ENCODE results near the gene NOC4L.
"Not testable (repeated sequence)": the region's sequence is repeated elsewhere in the genome, so short reads cannot be mapped to it uniquely, and the experiment has no call there.

The NOC4L gene

GRCh38 chr12:132147423-132148367 lies 3.4 kb downstream of the NOC4L start:
- Histone ChIP-seq H3K27me3 (no peaks in the 10 kb centered on the region), H3K36me3 (peaks cover 54% of the 10 kb centered on the region), H3K9me3 (no peaks in the 10 kb centered on the region), H3K4me1 (peaks cover 18% of the 10 kb centered on the region), H3K9ac (no peak overlapping the region), H3K4me3 (no peak overlapping the region), H3K4me2 (no peak overlapping the region), H3K27ac (no peak overlapping the region), H4K20me1 (peaks cover 68% of the 10 kb centered on the region)
- no peak for TF ChIP-seq Cebpa-rat (IDR thresholded peaks at IDR 0.05)

GRCh38 chr12:132148368-132149045 lies 4.2 kb downstream of the NOC4L start:
- peaks cover 65% of the 10 kb centered on the region for H4K20me1 ChIP-seq
- no peak overlapping the region for H3K9ac ChIP-seq
- H3K4me2 ChIP-seq: no peak overlapping the region
- peaks cover 17% of the 10 kb centered on the region for H3K4me1 ChIP-seq
- H3K27ac ChIP-seq: no peak overlapping the region
- no peaks in the 10 kb centered on the region for H3K27me3 ChIP-seq
- H3K36me3 ChIP-seq: peaks cover 54% of the 10 kb centered on the region
- TF ChIP-seq Cebpa-rat (IDR thresholded peaks at IDR 0.05): no peak
- H3K9me3 ChIP-seq: no peaks in the 10 kb centered on the region
- no peak overlapping the region for H3K4me3 ChIP-seq

- not testable (repeated sequence) for H3K4me2 ChIP-seq, H3K4me3 ChIP-seq, H3K9ac ChIP-seq, H3K27me3 ChIP-seq, H3K27ac ChIP-seq, H3K9me3 ChIP-seq
- H4K20me1 ChIP-seq: peaks cover 69% of the 10 kb centered on the region
- peaks cover 28% of the 10 kb centered on the region for H3K4me1 ChIP-seq
- H3K36me3 ChIP-seq: peaks cover 54% of the 10 kb centered on the region
Observed at GRCh38 chr12:132149526-132149925, 5.3 kb downstream of the NOC4L start.

GRCh38 chr12:132150780-132151144 lies 6.5 kb downstream of the NOC4L start:
- no peak for TF ChIP-seq Cebpa-rat (IDR thresholded peaks at IDR 0.05)
- peaks cover 21% of the 10 kb centered on the region for H3K4me1 ChIP-seq
- H3K9ac ChIP-seq: no peak overlapping the region
- peaks cover 65% of the 10 kb centered on the region for H4K20me1 ChIP-seq
- H3K9me3 ChIP-seq: no peaks in the 10 kb centered on the region
- no peak overlapping the region for H3K27ac ChIP-seq
- no peak overlapping the region for H3K4me2 ChIP-seq
- peaks cover 52% of the 10 kb centered on the region for H3K36me3 ChIP-seq
- H3K27me3 ChIP-seq: no peaks in the 10 kb centered on the region
- H3K4me3 ChIP-seq: no peak overlapping the region

- Histone ChIP-seq H3K9ac (no peak overlapping the region), H4K20me1 (peaks cover 60% of the 10 kb centered on the region), H3K4me1 (peaks cover 20% of the 10 kb centered on the region)
Observed at GRCh38 chr12:132151145-132151765, 7.0 kb downstream of the NOC4L start.

GRCh38 chr12:132151766-132152410 lies 7.6 kb downstream of the NOC4L start:
- no peak overlapping the region for H3K27ac ChIP-seq
- H3K9ac ChIP-seq: no peak overlapping the region
- TF ChIP-seq Cebpa-rat (IDR thresholded peaks at IDR 0.05): no peak
- H3K4me2 ChIP-seq: no peak overlapping the region
- peaks cover 9% of the 10 kb centered on the region; the same call in 1 of the 2 replicates for H3K9me3 ChIP-seq
- peaks cover 20% of the 10 kb centered on the region for H3K4me1 ChIP-seq
- H3K27me3 ChIP-seq: no peaks in the 10 kb centered on the region
- no peak overlapping the region for H3K4me3 ChIP-seq
- peaks cover 52% of the 10 kb centered on the region for H3K36me3 ChIP-seq
- peaks cover 54% of the 10 kb centered on the region for H4K20me1 ChIP-seq

More at GRCh38 chr12:132151145-132151765, 7.0 kb downstream of the NOC4L start:
- no peak overlapping the region for H3K4me2 ChIP-seq
- no peaks in the 10 kb centered on the region for H3K27me3 ChIP-seq
- peaks cover 52% of the 10 kb centered on the region for H3K36me3 ChIP-seq
- peaks cover 3% of the 10 kb centered on the region; the same call in 1 of the 2 replicates for H3K9me3 ChIP-seq
- no peak overlapping the region for H3K4me3 ChIP-seq
- no peak overlapping the region for H3K27ac ChIP-seq
- TF ChIP-seq Cebpa-rat (IDR thresholded peaks at IDR 0.05): no peak

GRCh38 chr12:132152411-132152821 lies 8.2 kb downstream of the NOC4L start:
- no peak for TF ChIP-seq Cebpa-rat (IDR thresholded peaks at IDR 0.05)
- H3K9me3 ChIP-seq: peaks cover 15% of the 10 kb centered on the region
- no peak overlapping the region for H3K27ac ChIP-seq
- H3K9ac ChIP-seq: no peak overlapping the region
- H3K4me1 ChIP-seq: peaks cover 20% of the 10 kb centered on the region
- H3K4me2 ChIP-seq: no peak overlapping the region
- H3K4me3 ChIP-seq: no peak overlapping the region
- H3K36me3 ChIP-seq: peaks cover 52% of the 10 kb centered on the region
- H3K27me3 ChIP-seq: no peaks in the 10 kb centered on the region
- peaks cover 48% of the 10 kb centered on the region for H4K20me1 ChIP-seq

- Histone ChIP-seq H4K20me1 (peaks cover 43% of the 10 kb centered on the region), H3K9ac (no peak overlapping the region), H3K36me3 (peaks cover 52% of the 10 kb centered on the region), H3K4me1 (peaks cover 20% of the 10 kb centered on the region), H3K4me2 (no peak overlapping the region), H3K4me3 (no peak overlapping the region), H3K27ac (no peak overlapping the region), H3K27me3 (no peaks in the 10 kb centered on the region), H3K9me3 (peaks cover 20% of the 10 kb centered on the region)
- TF ChIP-seq Cebpa-rat (IDR thresholded peaks at IDR 0.05): no peak
Observed at GRCh38 chr12:132152953-132153352, 8.7 kb downstream of the NOC4L start.

- H3K9ac ChIP-seq: no peak overlapping the region
- peaks cover 39% of the 10 kb centered on the region for H4K20me1 ChIP-seq
- TF ChIP-seq Cebpa-rat (IDR thresholded peaks at IDR 0.05): no peak
- peaks cover 20% of the 10 kb centered on the region for H3K4me1 ChIP-seq
- H3K4me2 ChIP-seq: peak overlapping the region; percentile 52
- H3K4me3 ChIP-seq: no peak overlapping the region
- peaks cover 21% of the 10 kb centered on the region for H3K9me3 ChIP-seq
- peaks cover 53% of the 10 kb centered on the region for H3K36me3 ChIP-seq
- no peaks in the 10 kb centered on the region for H3K27me3 ChIP-seq
- H3K27ac ChIP-seq: no peak overlapping the region; the same call in 1 of the 2 replicates
Observed at GRCh38 chr12:132153501-132154340, 9.5 kb downstream of the NOC4L start.
